ENCODE results near the gene LRRC34.

Gene LRRC34

DNA sequence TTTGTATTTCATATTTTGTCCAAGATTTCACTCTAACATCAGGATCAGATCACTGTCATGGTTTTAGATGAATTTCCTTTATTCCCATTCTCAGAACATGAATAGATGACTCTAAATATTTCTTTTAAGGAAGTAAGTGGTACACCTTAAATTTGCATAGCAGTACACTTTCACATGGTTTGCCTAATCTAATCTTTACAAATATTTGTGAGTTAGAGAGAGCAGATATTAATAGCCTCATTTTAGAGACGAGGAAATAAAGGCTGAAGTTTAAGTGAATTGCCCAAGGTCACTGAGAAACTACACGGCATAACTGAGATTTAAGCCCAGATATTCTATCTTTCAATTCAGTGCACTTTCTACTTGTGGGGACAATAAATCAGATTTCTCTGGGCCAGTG is 62.0 kb downstream of the LRRC34 start:
- TF ChIP-seq, protein P1, sequence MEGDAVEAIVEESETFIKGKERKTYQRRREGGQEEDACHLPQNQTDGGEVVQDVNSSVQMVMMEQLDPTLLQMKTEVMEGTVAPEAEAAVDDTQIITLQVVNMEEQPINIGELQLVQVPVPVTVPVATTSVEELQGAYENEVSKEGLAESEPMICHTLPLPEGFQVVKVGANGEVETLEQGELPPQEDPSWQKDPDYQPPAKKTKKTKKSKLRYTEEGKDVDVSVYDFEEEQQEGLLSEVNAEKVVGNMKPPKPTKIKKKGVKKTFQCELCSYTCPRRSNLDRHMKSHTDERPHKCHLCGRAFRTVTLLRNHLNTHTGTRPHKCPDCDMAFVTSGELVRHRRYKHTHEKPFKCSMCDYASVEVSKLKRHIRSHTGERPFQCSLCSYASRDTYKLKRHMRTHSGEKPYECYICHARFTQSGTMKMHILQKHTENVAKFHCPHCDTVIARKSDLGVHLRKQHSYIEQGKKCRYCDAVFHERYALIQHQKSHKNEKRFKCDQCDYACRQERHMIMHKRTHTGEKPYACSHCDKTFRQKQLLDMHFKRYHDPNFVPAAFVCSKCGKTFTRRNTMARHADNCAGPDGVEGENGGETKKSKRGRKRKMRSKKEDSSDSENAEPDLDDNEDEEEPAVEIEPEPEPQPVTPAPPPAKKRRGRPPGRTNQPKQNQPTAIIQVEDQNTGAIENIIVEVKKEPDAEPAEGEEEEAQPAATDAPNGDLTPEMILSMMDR (IDR thresholded peaks at IDR 0.05; ENCODE audit: extremely low read depth, insufficient read depth, missing control alignments): no peak
- no peak for DNase-seq (ENCODE audit: low spot score)
- in situ Hi-C loops (cut with MboI; ENCODE audit: low pct_unique_long_range_greater_than_20kb, low sequenced_read_pairs, unreplicated experiment): no loop called here

DNA sequence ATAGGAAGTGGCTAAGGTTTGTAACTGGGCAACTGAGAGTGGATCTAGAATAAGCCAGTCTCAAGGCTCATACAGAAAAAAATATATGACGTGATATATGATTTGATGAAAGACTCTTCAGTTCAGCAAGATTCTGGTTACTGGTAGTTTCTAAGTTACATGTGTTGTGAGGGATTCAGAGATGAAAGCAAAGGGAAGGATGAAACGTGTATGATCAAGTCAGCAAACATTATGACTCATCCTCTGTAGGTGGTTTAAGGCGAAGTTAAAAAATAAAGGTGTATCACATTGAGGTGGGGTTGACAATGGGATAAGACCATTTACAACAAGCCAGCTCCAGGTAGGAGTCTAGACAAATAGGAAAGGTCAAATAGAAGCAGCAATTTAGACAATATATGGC is 64.0 kb downstream of the LRRC34 start:
- DNase-seq (ENCODE audit: low spot score): no peak
- in situ Hi-C loops (cut with MboI; ENCODE audit: low pct_unique_long_range_greater_than_20kb, low sequenced_read_pairs, unreplicated experiment): no loop called here
- TF ChIP-seq, protein P1 (IDR thresholded peaks at IDR 0.05; ENCODE audit: extremely low read depth, insufficient read depth, missing control alignments): no peak

DNA sequence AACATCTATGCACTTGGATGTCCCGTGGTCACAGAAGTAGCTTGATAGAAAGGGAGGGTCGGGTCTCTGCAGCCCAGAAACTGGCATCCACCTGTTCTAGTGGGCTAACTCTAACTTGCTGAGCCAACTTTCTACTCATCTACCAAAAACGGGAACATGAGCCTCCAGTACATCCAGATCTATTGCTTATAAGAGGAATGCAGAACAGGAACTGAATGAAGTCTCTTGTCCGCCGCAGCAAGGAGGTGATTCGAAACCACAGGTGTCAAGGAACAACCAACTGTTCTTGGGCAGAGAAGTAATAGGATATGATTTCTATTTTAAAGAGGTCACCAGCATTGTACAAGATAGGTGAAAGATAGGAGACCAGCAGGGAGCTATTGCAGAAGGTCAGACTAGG is 65.8 kb downstream of the LRRC34 start:
- in situ Hi-C loops (cut with MboI; ENCODE audit: low pct_unique_long_range_greater_than_20kb, low sequenced_read_pairs, unreplicated experiment): no loop called here
- TF ChIP-seq, protein P1 (IDR thresholded peaks at IDR 0.05; ENCODE audit: extremely low read depth, insufficient read depth, missing control alignments): no peak
- DNase-seq (ENCODE audit: low spot score): no peak

DNA sequence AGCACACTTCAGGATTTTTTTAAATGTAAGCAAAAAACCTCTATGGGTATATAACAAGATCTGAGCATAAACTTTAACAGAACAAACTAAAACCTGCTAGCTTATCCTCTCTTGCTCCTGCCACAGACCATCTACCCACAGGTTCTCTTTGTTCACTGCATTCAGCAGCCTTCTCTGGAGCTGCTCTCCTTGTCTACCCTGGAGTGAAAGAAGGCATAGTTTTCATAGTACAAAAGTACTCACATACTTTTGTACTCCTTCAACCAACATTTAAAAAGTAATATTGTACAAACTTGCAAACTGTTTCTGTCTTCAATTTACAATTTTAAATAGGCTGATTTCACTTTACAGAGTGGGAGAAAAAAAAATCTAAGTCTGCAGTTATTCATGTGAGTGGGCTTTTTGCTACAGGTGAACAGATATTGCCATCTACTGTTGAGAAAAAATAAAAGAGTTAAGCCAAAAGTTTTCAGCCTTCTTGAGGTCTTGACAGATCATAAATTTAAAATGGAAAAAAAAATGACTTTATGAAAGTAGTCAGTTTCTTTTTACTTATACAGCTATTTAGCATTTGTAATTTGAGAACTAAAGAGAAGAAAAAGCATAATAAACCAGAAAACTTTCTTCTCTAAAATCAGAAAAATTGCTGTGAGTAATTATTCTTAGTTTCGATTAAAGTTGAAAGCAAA is 68.2 kb downstream of the LRRC34 start:
- no peak for DNase-seq (ENCODE audit: low spot score)
- in situ Hi-C loops (cut with MboI; ENCODE audit: low pct_unique_long_range_greater_than_20kb, low sequenced_read_pairs, unreplicated experiment): no loop called here
- TF ChIP-seq, protein P1 (IDR thresholded peaks at IDR 0.05; ENCODE audit: extremely low read depth, insufficient read depth, missing control alignments): peak; percentile 24
